K562 (cell line): ENCODE data around the gene SOWAHA. TPM values are rescaled to one million over a fixed set of nuclear protein-coding genes. Genes with fewer than 3 reads are reported as not detected.

ENCODE experiments used
- ATAC-seq: fragments of 200-7000 bp; cut with Tn5 transposase; 3 replicates; pipeline ENCODE4 v1.9.1; 2020; ENCODE audit warnings: moderate library complexity
- BruUV-seq: library from RNA; stranded (reverse); fragments of 400-500 nt; replicated peaks from 2 replicates; lab custom pipeline; 2021; lab: Mats Ljungman, UMichigan
- CTCF ChIA-PET: fragments of 300-600 bp; formaldehyde crosslinking; extraction: SDS; loops from one replicate; lab custom pipeline; 2021; ENCODE audit warnings: low intra/inter-chr PET ratio; lab: Yijun Ruan, JAX
- POLR2A ChIA-PET: fragments of 300-600, 350-650 bp; sonication (Branson Sonifier 250); formaldehyde crosslinking; extraction: SDS; loops from one replicate; lab custom pipeline; 2021; ENCODE audit warnings: antibody characterized with exemption, inconsistent platforms; lab: Yijun Ruan, JAX
- DNase-seq, 4 experiments: peaks; one replicate each; pipeline versions ENCODE4 v3.0.0 to v3.0.0-alpha.2; 2011 to 2018; ENCODE audit warnings: low spot score in 3 of 4, mixed read lengths in 3 of 4; ENCODE audit errors: extremely low read depth in 1 of 4
- FAIRE-seq: peaks from 2 replicates; lab custom pipeline; 2011; peaks lifted over from hg19 to GRCh38; lab: Jason Lieb, UNC
- H2AFZ ChIP-seq: 2 replicates; pipeline ENCODE4 v1.6.0; 2011; ENCODE audit warnings: low read depth, low read length, control low read depth, inconsistent platforms
- H3K27ac ChIP-seq: fragments of 200-600 bp; 3 replicates; pipeline ENCODE4 v1.8.0; 2011; ENCODE audit warnings: low read depth, mild to moderate bottlenecking, control low read depth, inconsistent platforms, low read length, moderate library complexity, mixed read lengths; ENCODE audit errors: extremely low read depth
- H3K27me3 ChIP-seq, 2 experiments: fragments of 300-600 bp in 1 of 2; 2 replicates in 1 of 2; 3 replicates in 1 of 2; pipeline versions ENCODE4 v1.6.0 to v1.8.0; 2011; ENCODE audit warnings: inconsistent platforms in 2 of 2, low read length in 2 of 2, mild to moderate bottlenecking in 1 of 2, mixed read lengths in 1 of 2, moderate library complexity in 1 of 2; ENCODE audit not compliant: control insufficient read depth in 2 of 2, insufficient read depth in 2 of 2
- H3K36me3 ChIP-seq: fragments of 300-600 bp; 3 replicates; pipeline ENCODE4 v1.8.0; 2011; ENCODE audit warnings: mild to moderate bottlenecking, low read length, inconsistent platforms; ENCODE audit not compliant: control insufficient read depth, insufficient read depth
- H3K4me1 ChIP-seq, 2 experiments: fragments of 200-600 bp in 1 of 2; replicated peaks in 1 of 2; 2 replicates in 1 of 2; 3 replicates in 1 of 2; pipeline versions ENCODE4 v1.5.1 to v1.8.0; 2011; ENCODE audit warnings: inconsistent platforms in 2 of 2, low read length in 2 of 2, mild to moderate bottlenecking in 1 of 2, mixed read lengths in 1 of 2, moderate library complexity in 1 of 2; ENCODE audit not compliant: control insufficient read depth in 2 of 2, insufficient read depth in 2 of 2
- H3K4me2 ChIP-seq: 2 replicates; pipeline ENCODE4 v1.6.1; 2011; ENCODE audit warnings: low read length, control low read depth, inconsistent platforms, mixed read lengths; ENCODE audit not compliant: insufficient read depth
- H3K4me3 ChIP-seq: fragments of 200-600 bp; sonication (generic), shearing (Covaris generic); 2 replicates; pipeline ENCODE4 v1.5.1; 2016; ENCODE audit warnings: control low read depth, inconsistent platforms
- H3K79me2 ChIP-seq: fragments of 200-600 bp; 3 replicates; pipeline ENCODE4 v1.8.0; 2011; ENCODE audit warnings: low read length, inconsistent platforms; ENCODE audit not compliant: control insufficient read depth, insufficient read depth
- H3K9ac ChIP-seq, 2 experiments: 2 replicates each; pipeline versions ENCODE4 v1.6.0 to v1.6.1; 2011; ENCODE audit warnings: low read depth in 2 of 2, low read length in 2 of 2, control low read depth in 1 of 2, inconsistent platforms in 1 of 2, mild to moderate bottlenecking in 1 of 2, mixed read lengths in 1 of 2; ENCODE audit not compliant: insufficient read depth in 1 of 2
- H3K9me1 ChIP-seq: one replicate; pipeline ENCODE4 v1.6.0; 2011; ENCODE audit warnings: inconsistent platforms, mild to moderate bottlenecking, low read length, moderate library complexity; ENCODE audit not compliant: control insufficient read depth, insufficient read depth
- H3K9me3 ChIP-seq: replicated peaks from 2 replicates; pipeline ENCODE4 v1.5.1; 2011; ENCODE audit warnings: low read depth, low read length, inconsistent platforms; ENCODE audit not compliant: control insufficient read depth, insufficient read depth
- H4K20me1 ChIP-seq: replicated peaks from 2 replicates; pipeline ENCODE4 v1.6.1; 2011; ENCODE audit warnings: low read length, inconsistent platforms, mixed read lengths; ENCODE audit not compliant: control insufficient read depth, insufficient read depth
- BRCA1 ChIP-seq, 2 experiments: fragments of 450-650 bp in 1 of 2; sonication (generic) in 1 of 2; formaldehyde crosslinking in 1 of 2; IDR thresholded peaks; 2 replicates each; pipeline versions ENCODE4 v1.5.0 to v1.6.1; 2017 to 2020; ENCODE audit warnings: mild to moderate bottlenecking in 1 of 2, missing genetic modification reagents in 1 of 2
- ERF ChIP-seq: fragments of 450-650 bp; formaldehyde crosslinking; IDR thresholded peaks from 2 replicates; pipeline ENCODE4 v1.4.0; 2020; ENCODE audit warnings: mild to moderate bottlenecking, mixed read lengths
- ETV1 ChIP-seq: fragments of 450-650 bp; conservative IDR thresholded peaks from 2 replicates; pipeline ENCODE4 v1.6.1; 2016; ENCODE audit warnings: missing genetic modification characterization, control low read depth, low read depth, missing compliant biosample characterization
- NR3C1 ChIP-seq: sonication (generic); formaldehyde crosslinking; IDR thresholded peaks from 2 replicates; pipeline ENCODE4 v1.8.1; 2022; ENCODE audit warnings: missing genetic modification reagents
- PCBP2 ChIP-seq: fragments of 200-400 bp; formaldehyde crosslinking; IDR thresholded peaks from 2 replicates; pipeline ENCODE4 v1.6.1; 2018; ENCODE audit warnings: low read length, low read depth, mild to moderate bottlenecking, moderate library complexity; ENCODE audit not compliant: poor library complexity, severe bottlenecking
- PHF20 ChIP-seq: fragments of 450-650 bp; IDR thresholded peaks from 2 replicates; pipeline ENCODE4 v1.6.1; 2018; ENCODE audit not compliant: partially characterized antibody
- PHF8 ChIP-seq: fragments of 200-600 bp; sonication (generic); IDR thresholded peaks from 2 replicates; pipeline ENCODE4 v1.6.1; 2012; ENCODE audit warnings: mixed run types, mild to moderate bottlenecking, inconsistent platforms, low read length, moderate library complexity, borderline replicate concordance
- SPI1 ChIP-seq: IDR thresholded peaks from 2 replicates; pipeline ENCODE4 v1.6.1; 2011; ENCODE audit warnings: low read depth, low read length, control low read depth, borderline replicate concordance
- TRIM24 ChIP-seq, 2 experiments: fragments of 450-650 bp; IDR thresholded peaks; 2 replicates each; pipeline ENCODE4 v1.6.1; 2016
- VEZF1 ChIP-seq: fragments of 200-800 bp; sonication (Bioruptor generic); IDR thresholded peaks from 2 replicates; pipeline ENCODE4 v1.6.1; 2017; ENCODE audit warnings: missing genetic modification characterization, missing compliant biosample characterization
- ZBTB2 ChIP-seq: fragments of 450-650 bp; IDR thresholded peaks from 2 replicates; pipeline ENCODE4 v1.6.1; 2016; ENCODE audit warnings: antibody characterized with exemption
- ZNF217 ChIP-seq: sonication (generic); formaldehyde crosslinking; IDR thresholded peaks from 2 replicates; pipeline ENCODE4 v1.8.0; 2022; ENCODE audit warnings: mild to moderate bottlenecking, missing genetic modification reagents
- ZNF511 ChIP-seq: sonication (generic); formaldehyde crosslinking; IDR thresholded peaks from 2 replicates; pipeline ENCODE4 v1.8.0; 2022; ENCODE audit warnings: mild to moderate bottlenecking, missing genetic modification reagents
- ZNF764 ChIP-seq: fragments of 250-450 bp; sonication (Bioruptor Pico); IDR thresholded peaks from 2 replicates; pipeline ENCODE4 v1.4.0; 2020; ENCODE audit warnings: low read depth, mild to moderate bottlenecking, moderate library complexity
- WGBS: fragments of 100-300 bp; shearing (Covaris generic); methylation state at CpG from one replicate; pipeline ENCODE4 v1.1.6; 2016; ENCODE audit warnings: low coverage, mixed read lengths; ENCODE audit not compliant: insufficient coverage; ENCODE audit errors: missing lambda C conversion rate; 5-methylcytosine and 5-hydroxymethylcytosine counted together
- in situ Hi-C: fragments of 300-500 bp; cut with MboI; formaldehyde crosslinking; loops from 4 replicates; pipeline ENCODE4 v1.15.0; 2018; ENCODE audit warnings: inconsistent platforms, mixed read lengths
- intact Hi-C: fragments of 100-400 bp; cut with micrococcal nuclease; formaldehyde crosslinking; loops from 2 replicates; pipeline ENCODE4 v1.14.2; 2022
- polyA plus RNA-seq, 8 experiments: library from polyadenylated mRNA; depleted of rRNA in 4 of 8; stranded (reverse) in 5 of 8; unstranded in 3 of 8; fragments of >200 nt; fragmentation: Nextera tagmentation in 2 of 8; fragmentation: Illumina TruSeq in 1 of 8; extraction: Ambion mirVana in 2 of 8; extraction: Trizol in 1 of 8; gene quantifications; 2 replicates each; pipeline versions ENCODE4 v1.2.1 to v1.2.3, GENCODE V29; 2011 to 2014; ENCODE audit warnings: inconsistent platforms in 1 of 8, missing spikeins in 1 of 8
- total RNA-seq, 7 experiments: library from RNA; depleted of rRNA in 6 of 7; stranded (reverse); fragments of >200 nt in 6 of 7; fragmentation: Illumina TruSeq in 2 of 7; extraction: Trizol in 2 of 7; gene quantifications; 2 replicates each; pipeline versions ENCODE4 v1.2.1 to v1.2.3, GENCODE V29; 2011 to 2021; ENCODE audit warnings: low replicate concordance in 1 of 7
- TF ChIP-seq, protein P1 (sequence below), 2 experiments: IDR thresholded peaks; 2 replicates each; pipeline ENCODE4 v1.6.1; 2012; ENCODE audit warnings: improper control_type of control experiment in 2 of 2, low read depth in 2 of 2, low read length in 2 of 2, borderline replicate concordance in 1 of 2

The SOWAHA gene
- total and polyA plus RNA-seq, 9 of the 15 experiments (the other 6 are each of a cell fraction or from before 2014, with no cell fraction given), result not detected

GRCh38 chr5:132865668-132866341 is 52.7 kb downstream of the SOWAHA start:
- Histone ChIP-seq H3K36me3 (peaks cover 38% of the 10 kb centered on the region), H3K9me1 (no peaks in the 10 kb centered on the region), H3K4me1 (peaks cover 12 to 17% of the 10 kb centered on the region in 2 experiments), H4K20me1 (no peaks in the 10 kb centered on the region; the same call in 1 of the 2 replicates), H3K27me3 (no peaks in the 10 kb centered on the region), H2AFZ (peak overlapping the region; percentile 83), H3K79me2 (peaks cover 23% of the 10 kb centered on the region), H3K4me3 (peak overlapping the region; percentile 98), H3K9ac (peak overlapping the region; percentile 97 to 100), H3K4me2 (peak overlapping the region; percentile 98), H3K27ac (peak overlapping the region; percentile 95), H3K9me3 (no peaks in the 10 kb centered on the region)
- BruUV-seq, result TSS peak; percentile 98
- in situ Hi-C loops (no loop called here), intact Hi-C loops (loop anchor here (1.0 to 2.0 kb wide), 2 partner anchors 36 to 59 kb away; partner anchors contain the start of gene SHROOM1)
- ATAC-seq, result no peak
- FAIRE-seq, result peak; percentile 46
- POLR2A ChIA-PET, result interaction anchor here (0.6 to 3.9 kb wide), 12 partner anchors 9 to 199 kb away, joined by 3 to 25 read pairs (median 4); partner anchors contain the start of gene SHROOM1
- CTCF ChIA-PET, result interaction anchor here (0.8 kb wide), 1 partner anchor 36 kb away, joined by 3 read pairs; the partner anchor contains the start of gene SHROOM1
- DNase-seq, result no peak
- WGBS, result 25% methylated on average over 30 of the region's 30 CpGs
- TF ChIP-seq, protein P1, sequence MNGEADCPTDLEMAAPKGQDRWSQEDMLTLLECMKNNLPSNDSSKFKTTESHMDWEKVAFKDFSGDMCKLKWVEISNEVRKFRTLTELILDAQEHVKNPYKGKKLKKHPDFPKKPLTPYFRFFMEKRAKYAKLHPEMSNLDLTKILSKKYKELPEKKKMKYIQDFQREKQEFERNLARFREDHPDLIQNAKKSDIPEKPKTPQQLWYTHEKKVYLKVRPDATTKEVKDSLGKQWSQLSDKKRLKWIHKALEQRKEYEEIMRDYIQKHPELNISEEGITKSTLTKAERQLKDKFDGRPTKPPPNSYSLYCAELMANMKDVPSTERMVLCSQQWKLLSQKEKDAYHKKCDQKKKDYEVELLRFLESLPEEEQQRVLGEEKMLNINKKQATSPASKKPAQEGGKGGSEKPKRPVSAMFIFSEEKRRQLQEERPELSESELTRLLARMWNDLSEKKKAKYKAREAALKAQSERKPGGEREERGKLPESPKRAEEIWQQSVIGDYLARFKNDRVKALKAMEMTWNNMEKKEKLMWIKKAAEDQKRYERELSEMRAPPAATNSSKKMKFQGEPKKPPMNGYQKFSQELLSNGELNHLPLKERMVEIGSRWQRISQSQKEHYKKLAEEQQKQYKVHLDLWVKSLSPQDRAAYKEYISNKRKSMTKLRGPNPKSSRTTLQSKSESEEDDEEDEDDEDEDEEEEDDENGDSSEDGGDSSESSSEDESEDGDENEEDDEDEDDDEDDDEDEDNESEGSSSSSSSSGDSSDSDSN (IDR thresholded peaks at IDR 0.05; ENCODE audit: borderline replicate concordance in 1 of 2, low read depth in 2 of 2, low read length in 2 of 2), result 0 out of 4 replicates have a peak, but pooled peaks of 1 of the 2 experiments have one; percentile 12
- TF ChIP-seq ZBTB2, result peak; percentile 64; the same call in 1 of the 2 replicates
- no peak for TF ChIP-seq NR3C1 (CRISPR knock-in tag)
- TF ChIP-seq PCBP2, result no peak
- TF ChIP-seq ZNF764 (CRISPR knock-in tag), result no peak
- TF ChIP-seq ETV1, result peak; percentile 67; the same call in 1 of the 2 replicates
- peak; percentile 83 for TF ChIP-seq ZNF511 (CRISPR knock-in tag)
- TF ChIP-seq VEZF1 (CRISPR knock-in tag), result no peak
- no peak for TF ChIP-seq PHF8
- TF ChIP-seq PHF20, result peak; percentile 50
- peak; percentile 63; the same call in 1 of the 2 replicates for TF ChIP-seq ERF (CRISPR knock-in tag)
- TF ChIP-seq TRIM24 (IDR thresholded peaks at IDR 0.05), result no peak
- TF ChIP-seq ZNF217 (CRISPR knock-in tag), result no peak
- no peak for TF ChIP-seq BRCA1 (IDR thresholded peaks at IDR 0.05)
- no peak for TF ChIP-seq BRCA1 (CRISPR knock-in tag; IDR thresholded peaks at IDR 0.05)
- TF ChIP-seq SPI1, result no peak
